IPS-20b (cell line): ENCODE results near the gene MED7.

ENCODE experiments used
- H3K27ac ChIP-seq: one replicate; pipeline ENCODE4 v1.5.1; 2013; ENCODE audit warnings: low read length
- H3K27me3 ChIP-seq: 2 replicates; pipeline ENCODE4 v1.6.1; 2013; ENCODE audit warnings: mild to moderate bottlenecking, low read length, inconsistent platforms; ENCODE audit not compliant: insufficient read depth
- H3K36me3 ChIP-seq: 2 replicates; pipeline ENCODE4 v1.6.1; 2013; ENCODE audit warnings: low read depth, mild to moderate bottlenecking, inconsistent platforms, low read length, moderate library complexity; ENCODE audit not compliant: insufficient read depth
- H3K4me1 ChIP-seq: 2 replicates; pipeline ENCODE4 v1.6.1; 2013; ENCODE audit warnings: mild to moderate bottlenecking, control low read depth, inconsistent platforms, low read length, moderate library complexity; ENCODE audit not compliant: insufficient read depth
- H3K4me3 ChIP-seq: 2 replicates; pipeline ENCODE4 v1.5.1; 2013; ENCODE audit warnings: mild to moderate bottlenecking, low read length, inconsistent platforms
- H3K9ac ChIP-seq: 2 replicates; pipeline ENCODE4 v1.6.1; 2013; ENCODE audit warnings: low read depth, mild to moderate bottlenecking, inconsistent platforms, low read length, moderate library complexity
- H3K9me3 ChIP-seq: 2 replicates; pipeline ENCODE4 v1.6.1; 2013; ENCODE audit warnings: mild to moderate bottlenecking, low read depth, low read length, inconsistent platforms; ENCODE audit not compliant: insufficient read depth

Gene MED7

GRCh38 chr5:157177953-157178352 is 35.3 kb upstream of the MED7 start:
- peaks cover 17% of the 10 kb centered on the region; the same call in 1 of the 2 replicates for H3K27me3 ChIP-seq
- no peaks in the 10 kb centered on the region for H3K36me3 ChIP-seq
- H3K4me1 ChIP-seq, result no peaks in the 10 kb centered on the region
- no peak overlapping the region for H3K4me3 ChIP-seq
- no peak overlapping the region for H3K9ac ChIP-seq
- no peaks in the 10 kb centered on the region for H3K9me3 ChIP-seq
- no peak overlapping the region for H3K27ac ChIP-seq

DNA sequence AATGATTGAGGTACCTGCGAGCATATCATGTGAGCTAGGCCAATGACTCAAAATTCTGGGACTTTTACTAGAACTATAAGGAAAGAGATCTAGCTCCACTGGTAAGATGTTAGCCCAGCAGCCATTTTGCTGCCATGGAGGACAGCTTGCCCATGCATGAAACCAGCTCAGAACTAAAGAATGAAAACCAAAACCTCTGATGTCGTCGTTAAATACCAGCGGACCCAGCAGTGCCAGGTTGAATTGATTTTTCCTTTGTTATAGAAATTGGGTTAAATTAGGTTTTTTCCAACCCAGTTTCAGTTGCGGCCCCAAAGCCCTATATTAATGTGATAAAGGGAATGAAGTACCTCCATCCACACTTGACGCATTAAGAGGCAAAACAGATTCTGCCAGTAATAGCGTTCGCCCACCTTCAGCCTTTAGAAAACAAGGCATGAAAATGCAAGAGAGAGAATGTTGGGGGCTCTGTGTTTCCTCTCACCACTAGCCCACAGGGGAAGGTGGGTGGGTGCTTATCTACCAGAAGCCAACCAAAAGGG is 32.5 kb upstream of the MED7 start:
- Histone ChIP-seq H3K4me3 (no peak overlapping the region), H3K27ac (no peak overlapping the region), H3K9ac (no peak overlapping the region), H3K4me1 (no peaks in the 10 kb centered on the region), H3K36me3 (no peaks in the 10 kb centered on the region), H3K27me3 (no peaks in the 10 kb centered on the region), H3K9me3 (no peaks in the 10 kb centered on the region)

- H3K4me1 ChIP-seq, result no peaks in the 10 kb centered on the region
- H3K27ac ChIP-seq, result no peak overlapping the region
- H3K27me3 ChIP-seq, result no peaks in the 10 kb centered on the region
- no peaks in the 10 kb centered on the region for H3K36me3 ChIP-seq
- H3K9ac ChIP-seq, result no peak overlapping the region
- no peak overlapping the region for H3K4me3 ChIP-seq
- no peaks in the 10 kb centered on the region for H3K9me3 ChIP-seq
These were observed 29.7 kb upstream of the MED7 start for GRCh38 chr5:157172403-157172802.

DNA sequence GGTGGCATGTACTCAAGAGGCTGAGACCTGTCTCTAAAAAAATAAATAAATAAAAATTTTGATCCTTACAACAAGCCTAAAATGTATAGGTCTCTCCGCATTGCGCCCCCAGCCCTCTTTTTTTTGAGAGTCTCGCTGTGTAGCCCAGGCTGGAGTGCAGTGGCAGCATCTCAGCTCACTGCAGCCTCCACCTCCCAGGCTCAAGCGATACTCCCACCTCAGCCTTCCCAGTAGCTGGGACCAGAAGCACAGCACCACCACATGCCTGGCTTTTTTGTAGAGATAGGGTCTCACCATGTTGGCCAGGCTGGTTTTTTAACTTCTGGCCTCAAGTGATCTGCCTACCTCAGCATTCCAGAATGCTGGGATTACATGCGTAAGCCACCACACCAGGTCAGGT is 25.6 kb upstream of the MED7 start:
- Histone ChIP-seq H3K36me3 (no peaks in the 10 kb centered on the region), H3K27ac (no peak overlapping the region), H3K4me1 (no peaks in the 10 kb centered on the region), H3K9me3 (no peaks in the 10 kb centered on the region), H3K27me3 (no peaks in the 10 kb centered on the region), H3K4me3 (no peak overlapping the region), H3K9ac (no peak overlapping the region)

DNA sequence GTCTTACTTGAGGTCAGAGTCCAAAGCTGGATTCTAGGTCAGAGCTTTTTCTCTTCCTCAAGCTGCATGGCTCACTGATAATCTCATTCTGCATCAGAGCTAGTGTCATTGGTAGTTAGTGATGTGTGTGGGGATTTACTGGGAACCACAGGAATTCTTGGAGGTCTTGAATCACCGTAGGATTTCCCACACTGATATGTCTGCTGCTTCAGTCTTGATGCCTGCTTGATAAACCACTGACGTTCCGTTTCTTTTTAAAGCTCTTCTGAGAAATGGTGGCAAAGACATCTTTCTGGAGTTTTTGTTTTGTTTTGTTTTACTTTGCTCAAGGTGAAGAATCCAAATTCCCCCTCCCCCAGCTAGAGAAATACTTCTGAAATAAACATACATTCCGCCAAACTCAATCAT is 24.6 kb upstream of the MED7 start:
- no peaks in the 10 kb centered on the region for H3K36me3 ChIP-seq
- H3K4me3 ChIP-seq, result no peak overlapping the region
- no peaks in the 10 kb centered on the region for H3K27me3 ChIP-seq
- H3K9me3 ChIP-seq, result no peaks in the 10 kb centered on the region
- no peaks in the 10 kb centered on the region for H3K4me1 ChIP-seq
- no peak overlapping the region for H3K27ac ChIP-seq
- no peak overlapping the region for H3K9ac ChIP-seq

- Histone ChIP-seq H3K9me3 (no peaks in the 10 kb centered on the region), H3K36me3 (no peaks in the 10 kb centered on the region), H3K4me1 (no peaks in the 10 kb centered on the region), H3K27me3 (no peaks in the 10 kb centered on the region), H3K27ac (no peak within 1 kb of the TSS), H3K4me3 (no peak within 1 kb of the TSS), H3K9ac (no peak within 1 kb of the TSS)
These were observed 23.8 kb upstream of the MED7 start, which contains the start of gene GARIN3 for GRCh38 chr5:157166214-157167213. Gene GARIN3, minus strand, starts transcription at chr5:157166264. Its CDS starts 96 bp downstream, at chr5:157166168.

DNA sequence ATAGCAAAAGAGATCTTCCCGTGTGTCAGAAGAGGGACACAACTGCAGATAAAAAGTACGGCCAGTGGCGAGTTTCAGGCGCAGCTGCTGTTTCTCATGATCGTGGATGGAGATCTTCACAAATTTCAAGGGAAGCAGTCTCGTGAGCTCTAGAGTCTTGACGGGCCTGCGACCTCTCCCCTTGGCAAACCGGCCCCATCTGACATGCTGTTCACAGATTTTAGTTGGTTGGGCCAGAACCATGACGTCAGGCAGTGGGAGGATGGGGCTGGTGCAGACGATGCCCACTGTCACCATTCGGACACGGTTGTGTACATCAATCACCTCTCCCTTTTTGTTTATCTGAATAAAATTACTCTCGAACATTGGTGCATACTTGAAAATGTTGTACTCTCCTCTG is 23.0 kb upstream of the MED7 start:
- H3K27me3 ChIP-seq, result no peaks in the 10 kb centered on the region
- no peak overlapping the region for H3K9ac ChIP-seq
- no peak overlapping the region for H3K4me3 ChIP-seq
- no peaks in the 10 kb centered on the region for H3K4me1 ChIP-seq
- no peaks in the 10 kb centered on the region for H3K9me3 ChIP-seq
- H3K36me3 ChIP-seq, result no peaks in the 10 kb centered on the region
- no peak overlapping the region for H3K27ac ChIP-seq

- Histone ChIP-seq H3K9me3 (no peaks in the 10 kb centered on the region), H3K36me3 (no peaks in the 10 kb centered on the region), H3K4me3 (no peak overlapping the region), H3K27me3 (no peaks in the 10 kb centered on the region), H3K9ac (no peak overlapping the region), H3K27ac (no peak overlapping the region), H3K4me1 (no peaks in the 10 kb centered on the region)
These were observed 22.6 kb upstream of the MED7 start for GRCh38 chr5:157165261-157165660.

- Histone ChIP-seq H3K27ac (no peak overlapping the region), H3K9me3 (no peaks in the 10 kb centered on the region), H3K4me3 (no peak overlapping the region), H3K36me3 (no peaks in the 10 kb centered on the region), H3K4me1 (no peaks in the 10 kb centered on the region), H3K27me3 (no peaks in the 10 kb centered on the region), H3K9ac (no peak overlapping the region)
These were observed 21.9 kb upstream of the MED7 start for GRCh38 chr5:157164521-157164920.

GRCh38 chr5:157162919-157163510 is 20.4 kb upstream of the MED7 start:
- Histone ChIP-seq H3K4me1 (no peaks in the 10 kb centered on the region), H3K9ac (no peak overlapping the region), H3K27me3 (no peaks in the 10 kb centered on the region), H3K36me3 (no peaks in the 10 kb centered on the region), H3K9me3 (no peaks in the 10 kb centered on the region), H3K4me3 (no peak overlapping the region), H3K27ac (no peak overlapping the region)

DNA sequence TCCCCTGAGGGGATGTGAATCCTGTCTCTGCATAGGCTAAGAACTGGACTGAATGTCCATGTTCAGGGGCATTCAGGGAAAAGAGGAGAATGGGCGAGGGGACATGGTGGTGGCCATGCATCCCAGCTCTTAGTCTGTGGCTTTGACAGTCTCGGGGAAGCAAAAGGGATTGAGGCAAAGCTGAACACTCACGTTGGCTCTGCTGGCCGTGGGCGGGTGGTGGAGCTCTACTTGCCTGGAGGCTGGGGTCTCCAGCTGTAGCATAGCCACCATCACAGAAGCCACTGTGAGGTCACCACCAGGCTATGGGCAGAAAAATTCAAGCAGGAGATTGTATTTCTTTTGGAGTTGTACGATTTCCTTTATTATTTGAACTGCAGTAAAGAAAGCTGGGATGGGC is 19.3 kb upstream of the MED7 start:
- Histone ChIP-seq H3K4me3 (no peak overlapping the region), H3K9me3 (no peaks in the 10 kb centered on the region), H3K36me3 (no peaks in the 10 kb centered on the region), H3K27me3 (no peaks in the 10 kb centered on the region), H3K9ac (no peak overlapping the region), H3K27ac (no peak overlapping the region), H3K4me1 (no peaks in the 10 kb centered on the region)

GRCh38 chr5:157160001-157160400 is 17.3 kb upstream of the MED7 start:
- Histone ChIP-seq H3K27ac (no peak overlapping the region), H3K9me3 (no peaks in the 10 kb centered on the region)

More at GRCh38 chr5:157160001-157160400, 17.3 kb upstream of the MED7 start:
- Histone ChIP-seq H3K4me3 (no peak overlapping the region), H3K9ac (no peak overlapping the region), H3K27me3 (no peaks in the 10 kb centered on the region), H3K36me3 (no peaks in the 10 kb centered on the region), H3K4me1 (no peaks in the 10 kb centered on the region)
